ENCODE results near the gene PHACTR3.

The PHACTR3 gene

DNA sequence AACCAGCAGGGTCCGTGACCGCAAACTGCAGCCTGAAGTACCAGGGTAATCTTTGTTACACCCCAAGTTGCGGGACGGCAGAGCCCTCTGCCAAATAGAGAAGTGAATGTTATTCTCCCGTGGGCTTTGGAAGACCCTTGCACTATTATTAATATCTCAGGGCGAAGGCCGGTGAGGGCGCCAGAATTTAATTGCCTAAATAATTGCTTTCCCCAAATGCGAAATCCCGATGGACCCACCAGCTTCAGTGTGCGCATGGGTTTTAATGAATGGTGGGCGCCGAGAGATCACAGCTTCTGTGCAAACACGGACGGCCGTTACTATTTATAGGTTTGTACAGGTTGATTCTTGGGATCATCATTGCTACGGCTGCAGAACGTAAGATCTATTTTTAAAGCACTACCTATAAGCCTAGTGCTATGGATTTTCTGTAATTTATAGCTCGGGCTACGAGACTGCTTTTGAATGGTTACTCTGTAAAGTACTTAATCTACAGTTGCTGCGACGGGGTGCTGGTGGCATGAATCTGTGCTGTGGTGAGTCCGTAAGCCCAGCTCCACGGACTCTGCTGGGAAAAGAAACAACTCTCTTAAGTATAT is 15.2 kb upstream of the PHACTR3 start:
- DNase-seq (ENCODE audit: low read depth) = no peak
- peak overlapping the region; percentile 38 for H3K4me3 ChIP-seq (ENCODE audit: low read length)
- TF ChIP-seq, protein P1, sequence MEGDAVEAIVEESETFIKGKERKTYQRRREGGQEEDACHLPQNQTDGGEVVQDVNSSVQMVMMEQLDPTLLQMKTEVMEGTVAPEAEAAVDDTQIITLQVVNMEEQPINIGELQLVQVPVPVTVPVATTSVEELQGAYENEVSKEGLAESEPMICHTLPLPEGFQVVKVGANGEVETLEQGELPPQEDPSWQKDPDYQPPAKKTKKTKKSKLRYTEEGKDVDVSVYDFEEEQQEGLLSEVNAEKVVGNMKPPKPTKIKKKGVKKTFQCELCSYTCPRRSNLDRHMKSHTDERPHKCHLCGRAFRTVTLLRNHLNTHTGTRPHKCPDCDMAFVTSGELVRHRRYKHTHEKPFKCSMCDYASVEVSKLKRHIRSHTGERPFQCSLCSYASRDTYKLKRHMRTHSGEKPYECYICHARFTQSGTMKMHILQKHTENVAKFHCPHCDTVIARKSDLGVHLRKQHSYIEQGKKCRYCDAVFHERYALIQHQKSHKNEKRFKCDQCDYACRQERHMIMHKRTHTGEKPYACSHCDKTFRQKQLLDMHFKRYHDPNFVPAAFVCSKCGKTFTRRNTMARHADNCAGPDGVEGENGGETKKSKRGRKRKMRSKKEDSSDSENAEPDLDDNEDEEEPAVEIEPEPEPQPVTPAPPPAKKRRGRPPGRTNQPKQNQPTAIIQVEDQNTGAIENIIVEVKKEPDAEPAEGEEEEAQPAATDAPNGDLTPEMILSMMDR (conservative IDR thresholded peaks at IDR 0.05; ENCODE audit: low read length) = no peak

DNA sequence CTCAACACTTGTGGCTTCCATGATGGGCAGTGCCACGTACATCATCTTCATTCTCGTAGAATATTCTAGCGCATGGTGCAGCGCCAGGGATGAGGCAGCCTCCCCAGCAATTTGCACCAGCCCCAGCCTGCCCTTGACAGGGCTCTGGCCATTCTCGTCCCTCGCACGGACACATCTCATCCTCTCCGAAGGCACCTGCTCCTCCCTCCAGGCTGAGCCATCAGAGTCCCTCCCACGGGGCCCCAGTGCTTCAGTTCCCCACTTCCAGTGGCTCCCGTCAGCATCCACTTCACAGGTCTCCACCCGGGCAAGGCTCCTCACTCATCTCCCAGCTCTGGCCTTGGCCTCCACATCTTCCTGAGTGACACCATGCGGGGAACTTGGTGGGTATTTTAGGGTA is 13.3 kb upstream of the PHACTR3 start:
- H3K4me3 ChIP-seq (ENCODE audit: low read length) = no peak overlapping the region
- TF ChIP-seq, protein P1 (conservative IDR thresholded peaks at IDR 0.05; ENCODE audit: low read length) = no peak
- no peak for DNase-seq (ENCODE audit: low read depth)

- H3K4me3 ChIP-seq (ENCODE audit: low read length) = no peak overlapping the region
- TF ChIP-seq, protein P1 (conservative IDR thresholded peaks at IDR 0.05; ENCODE audit: low read length) = no peak
- DNase-seq (ENCODE audit: low read depth) = no peak
Measured at GRCh38 chr20:59596690-59597089, 7.7 kb upstream of the PHACTR3 start.

DNA sequence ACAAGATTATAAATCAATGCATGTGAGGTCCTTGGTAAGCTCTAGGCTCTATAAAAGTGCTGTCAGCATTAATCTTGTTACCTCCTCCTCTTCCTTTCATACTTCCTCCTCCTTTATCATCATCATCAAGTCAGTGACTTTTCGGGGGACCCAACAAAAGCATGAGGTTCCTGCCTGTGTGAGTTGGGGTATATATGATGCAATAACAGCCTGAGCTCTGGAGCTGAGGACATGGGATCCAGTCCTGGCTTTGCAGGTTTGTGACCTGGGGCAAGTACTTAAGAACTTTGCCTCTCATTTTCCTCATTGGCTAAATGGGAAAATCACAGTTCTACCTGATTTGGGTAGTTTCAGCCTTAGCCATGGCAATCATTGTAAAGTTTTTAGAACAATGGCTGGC is 7.1 kb upstream of the PHACTR3 start:
- H3K4me3 ChIP-seq (ENCODE audit: low read length) = no peak overlapping the region
- TF ChIP-seq, protein P1 (conservative IDR thresholded peaks at IDR 0.05; ENCODE audit: low read length) = no peak
- DNase-seq (ENCODE audit: low read depth) = no peak

- TF ChIP-seq, protein P1 (conservative IDR thresholded peaks at IDR 0.05; ENCODE audit: low read length) = peak; percentile 75
- H3K4me3 ChIP-seq (ENCODE audit: low read length) = no peak overlapping the region
- peak; percentile 23 for DNase-seq (ENCODE audit: low read depth)
Measured at GRCh38 chr20:59598625-59599310, 5.6 kb upstream of the PHACTR3 start.

DNA sequence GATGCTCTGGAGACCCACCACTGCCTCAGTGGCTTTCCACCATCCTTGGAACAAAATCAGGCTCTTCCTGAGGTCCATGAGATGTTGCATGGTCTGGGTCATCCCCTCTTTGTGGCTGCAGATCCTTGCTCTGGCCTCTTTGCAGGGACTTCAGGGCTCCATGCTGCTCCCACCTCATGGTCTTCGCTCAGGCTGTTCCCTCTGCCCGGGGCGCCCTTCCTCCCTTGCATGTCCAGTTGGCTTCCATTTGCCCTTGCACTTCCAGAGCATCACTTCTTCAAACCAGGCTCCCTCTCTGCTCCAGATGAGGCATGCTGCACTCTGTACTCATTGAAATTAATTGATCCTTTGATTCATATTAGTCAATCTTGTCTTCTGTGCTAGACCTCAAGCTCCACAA is 4.4 kb upstream of the PHACTR3 start:
- DNase-seq (ENCODE audit: low read depth) = no peak
- TF ChIP-seq, protein P1 (conservative IDR thresholded peaks at IDR 0.05; ENCODE audit: low read length) = no peak
- no peak overlapping the region for H3K4me3 ChIP-seq (ENCODE audit: low read length)

DNA sequence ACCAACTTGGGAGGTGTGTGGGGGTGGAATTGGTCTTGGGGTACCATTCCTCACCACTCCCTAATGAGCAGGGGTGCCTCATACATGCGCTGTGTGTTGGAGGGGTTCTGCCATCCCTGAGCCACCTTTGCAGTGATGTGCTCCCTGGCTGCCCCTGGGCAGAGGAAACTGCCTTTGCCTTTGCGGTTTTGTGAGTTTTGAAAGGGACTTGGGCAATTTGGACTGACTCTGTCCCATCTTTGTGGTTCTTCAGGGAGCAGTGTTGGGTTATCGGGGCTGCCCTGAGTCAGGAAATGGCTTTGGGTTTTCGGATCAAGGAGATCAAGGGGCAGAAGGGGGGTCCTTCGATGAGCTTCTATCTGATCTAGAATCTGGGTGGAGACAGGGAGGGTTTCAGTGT is 3.9 kb upstream of the PHACTR3 start:
- TF ChIP-seq, protein P1 (conservative IDR thresholded peaks at IDR 0.05; ENCODE audit: low read length) = no peak
- no peak for DNase-seq (ENCODE audit: low read depth)
- H3K4me3 ChIP-seq (ENCODE audit: low read length) = no peak overlapping the region
